Measurements from ENCODE around the gene CTR9.

The CTR9 gene

DNA sequence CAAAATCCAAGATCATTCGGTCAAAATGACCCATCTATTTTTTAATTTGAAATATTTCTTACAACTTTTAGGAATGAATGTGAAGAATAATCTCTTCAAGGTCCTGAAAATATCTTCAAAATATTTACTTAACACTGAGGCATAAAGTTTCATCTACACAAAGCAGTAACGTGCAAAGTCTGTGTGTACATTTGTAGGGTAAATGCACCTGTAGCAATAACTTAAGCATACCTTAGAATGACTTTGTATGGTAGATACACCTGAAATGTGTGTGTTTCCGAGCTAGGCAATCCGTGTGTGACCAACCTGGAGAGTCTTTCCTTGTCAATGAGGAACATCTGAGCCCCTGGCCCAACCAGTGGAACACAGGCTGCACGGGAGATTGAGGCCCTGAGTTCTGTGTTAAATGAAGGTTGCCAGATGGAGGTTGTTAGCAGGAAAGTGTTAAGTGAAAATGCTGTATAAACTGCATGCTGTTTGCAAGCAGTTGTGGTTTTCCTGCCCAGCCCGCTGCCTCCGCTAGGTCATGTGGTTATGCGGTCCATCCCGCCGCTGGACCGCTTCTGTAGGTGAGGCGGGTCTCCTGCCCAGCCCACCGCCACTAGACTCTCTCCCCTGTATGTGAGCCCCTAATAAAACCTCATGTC, 7.6 kb upstream of the CTR9 start:
- peak; percentile 52 for DNase-seq

DNA sequence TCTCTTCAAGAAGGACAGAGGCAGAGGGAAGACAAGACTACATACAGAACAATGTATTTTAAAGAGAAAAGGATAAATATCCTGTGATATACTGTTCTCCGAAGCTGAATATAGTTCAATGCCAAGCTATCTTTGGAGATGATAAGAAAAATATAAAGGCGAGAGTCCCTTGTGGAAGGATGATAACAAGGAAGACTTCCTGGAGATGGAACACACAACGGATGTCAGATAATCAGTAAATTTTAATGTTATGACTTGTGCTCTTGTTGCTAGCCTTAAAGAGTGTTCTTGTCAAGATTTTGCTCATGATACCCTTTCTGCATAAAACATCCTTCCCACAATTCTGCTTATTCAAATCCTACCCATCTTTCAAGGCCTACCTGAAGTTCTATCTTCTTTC, 6.8 kb upstream of the CTR9 start:
- no peak for DNase-seq

DNA sequence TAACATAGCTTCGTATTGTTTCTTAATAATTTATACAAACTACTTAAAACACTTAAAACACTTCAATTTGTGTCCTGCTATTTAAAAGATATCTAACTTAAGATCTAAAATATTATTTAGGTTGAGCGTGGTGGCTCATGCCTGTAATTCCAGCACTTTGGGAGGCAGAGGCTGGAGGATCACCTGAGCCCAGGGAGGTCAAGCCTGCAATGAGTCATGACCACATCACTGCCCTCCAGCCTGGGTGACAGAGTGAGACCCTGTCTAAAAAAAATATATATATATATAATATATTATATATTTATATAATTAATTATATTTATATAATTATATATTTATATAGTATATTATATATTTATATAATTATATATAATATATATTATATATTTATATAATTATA, 4.2 kb upstream of the CTR9 start:
- DNase-seq, result no peak

DNA sequence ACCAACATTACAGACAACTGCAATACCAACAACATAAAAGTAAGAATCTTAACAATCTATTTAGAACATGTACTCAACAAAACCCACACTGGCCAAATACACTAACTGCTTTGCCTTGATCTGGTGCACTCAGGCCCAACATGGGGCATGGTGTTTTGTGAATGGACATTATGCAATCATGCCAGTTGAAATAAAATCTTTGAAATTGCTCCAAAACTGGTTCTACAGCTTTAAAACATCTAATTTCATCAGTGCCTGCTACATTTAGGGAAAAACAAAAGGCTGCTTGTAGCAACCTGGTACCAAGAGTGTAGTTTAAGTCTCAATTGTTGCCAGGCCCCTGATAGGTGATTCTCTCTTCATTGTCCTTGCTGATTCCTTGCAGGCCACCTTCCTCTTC, 3.3 kb upstream of the CTR9 start:
- DNase-seq, result no peak

DNA sequence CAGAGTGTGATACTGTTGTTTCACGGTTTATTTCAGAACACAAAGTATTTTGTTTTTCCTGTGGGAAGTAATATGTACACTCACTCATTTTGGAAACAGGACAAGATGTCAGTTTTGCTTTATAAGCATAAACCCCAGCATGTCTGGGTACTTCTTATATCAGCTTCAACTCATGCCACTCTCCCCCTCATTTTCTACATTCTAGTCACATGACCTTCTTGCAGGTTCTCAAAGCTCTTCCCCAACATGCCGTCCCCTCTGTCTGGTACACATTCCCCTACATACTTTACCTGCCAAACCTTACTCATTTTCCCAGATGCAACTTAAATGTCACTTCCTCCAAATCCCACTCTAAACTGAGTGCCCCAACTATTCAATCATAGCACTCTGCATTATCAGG, 1.6 kb upstream of the CTR9 start:
- DNase-seq, result no peak

DNA sequence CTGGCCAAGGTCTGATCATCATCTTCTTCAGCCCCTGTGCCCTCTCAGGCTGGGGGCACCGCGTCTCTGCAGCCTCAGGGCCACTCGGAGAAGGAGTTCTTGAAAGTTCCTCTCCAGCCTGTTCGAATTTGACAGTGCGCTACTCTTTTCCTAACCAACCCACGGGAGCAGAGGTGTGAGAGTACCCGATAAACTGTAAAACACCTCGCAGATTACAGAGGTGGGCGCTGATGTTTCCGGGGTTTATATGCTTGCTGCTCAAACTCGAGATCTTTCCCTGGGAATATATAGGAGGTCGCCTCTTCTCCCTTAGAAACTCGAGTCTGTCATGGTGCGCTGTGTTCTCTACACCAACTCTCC, 515 bp downstream of the CTR9 start:
- no peak for DNase-seq

DNA sequence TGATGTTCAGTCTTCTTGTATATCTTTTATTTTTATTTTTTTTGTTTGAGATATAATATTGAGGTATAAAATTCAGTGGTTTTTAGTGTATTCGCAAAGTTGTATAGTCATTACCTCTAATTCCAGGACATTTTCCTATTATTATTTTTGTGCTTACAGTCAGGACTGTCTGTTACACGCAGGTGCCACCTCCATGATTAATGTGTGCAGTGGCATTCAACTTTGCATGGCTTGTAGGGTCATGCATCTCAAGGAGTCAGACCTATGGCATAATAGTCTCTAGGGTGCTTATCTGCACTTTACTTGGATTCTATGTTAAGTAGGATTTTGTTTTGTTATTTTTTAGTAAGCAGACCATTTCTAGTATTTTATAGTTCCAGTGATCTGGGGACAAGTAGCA, 1.0 kb downstream of the CTR9 start:
- no peak for DNase-seq

DNA sequence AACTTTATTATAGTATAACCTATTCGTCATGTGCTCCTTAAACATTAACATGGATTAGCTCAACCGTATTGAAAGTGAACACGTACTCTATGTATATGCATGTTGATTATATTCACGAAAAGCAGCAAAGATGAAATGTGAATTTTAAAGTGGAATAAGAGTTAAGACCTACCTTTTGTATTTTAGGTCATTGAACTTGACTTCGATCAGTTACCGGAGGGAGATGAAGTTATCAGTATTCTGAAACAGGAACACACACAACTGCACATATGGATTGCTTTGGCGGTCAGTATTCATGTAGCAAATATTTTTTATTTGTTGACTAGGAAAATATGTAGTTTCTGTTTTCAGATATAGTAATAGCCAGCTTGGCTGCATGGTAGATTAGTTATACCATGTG, 1.4 kb downstream of the CTR9 start:
- DNase-seq, result no peak

DNA sequence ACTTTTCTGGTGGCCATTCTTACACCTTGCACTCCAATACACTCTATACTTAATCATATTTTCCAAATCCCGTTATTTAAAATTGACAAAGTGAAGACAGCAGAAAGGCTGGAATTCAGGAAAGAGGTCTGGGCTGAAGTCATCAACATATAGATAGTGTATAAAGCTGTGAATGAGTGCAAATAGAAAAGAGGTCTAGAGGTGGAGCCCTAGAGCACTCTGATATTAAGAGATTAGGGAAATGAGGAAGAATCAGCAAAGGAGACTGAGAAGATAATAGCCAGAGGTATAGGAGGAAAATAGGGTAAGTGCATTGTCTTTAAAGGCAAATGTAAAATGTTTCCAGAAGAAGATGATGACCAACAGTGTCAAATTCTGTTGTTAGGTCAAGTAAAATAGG, 7.9 kb downstream of the CTR9 start:
- no peak for DNase-seq

DNA sequence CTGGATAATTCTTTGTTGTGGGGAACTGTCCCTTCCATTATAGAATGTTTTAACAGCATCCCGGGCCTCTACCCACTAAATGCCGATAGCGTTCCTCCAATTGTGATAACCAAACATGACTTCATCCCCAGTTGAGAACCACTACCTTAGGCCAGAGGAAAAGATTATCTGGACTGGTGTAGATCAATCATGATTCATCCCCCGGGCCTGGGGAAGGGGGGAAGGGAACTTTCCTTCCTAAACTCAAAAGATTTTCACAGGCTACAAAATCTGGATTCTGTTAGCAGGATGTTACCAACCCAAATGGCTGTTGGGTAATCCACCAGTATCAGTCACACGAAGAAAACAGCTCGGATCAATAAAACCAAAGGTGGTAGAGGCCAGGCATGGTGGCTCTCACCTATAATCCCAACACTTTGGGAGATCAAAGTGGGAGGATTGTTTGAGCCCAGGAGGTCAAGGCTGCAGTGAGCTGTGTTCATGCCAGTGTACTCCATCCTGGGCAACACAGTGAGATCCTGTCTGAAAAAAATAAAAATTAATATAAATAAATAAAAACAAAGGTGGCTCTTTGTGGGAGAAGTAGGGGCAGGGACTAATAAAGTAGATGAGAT, 10.1 kb downstream of the CTR9 start:
- DNase-seq, result no peak

DNA sequence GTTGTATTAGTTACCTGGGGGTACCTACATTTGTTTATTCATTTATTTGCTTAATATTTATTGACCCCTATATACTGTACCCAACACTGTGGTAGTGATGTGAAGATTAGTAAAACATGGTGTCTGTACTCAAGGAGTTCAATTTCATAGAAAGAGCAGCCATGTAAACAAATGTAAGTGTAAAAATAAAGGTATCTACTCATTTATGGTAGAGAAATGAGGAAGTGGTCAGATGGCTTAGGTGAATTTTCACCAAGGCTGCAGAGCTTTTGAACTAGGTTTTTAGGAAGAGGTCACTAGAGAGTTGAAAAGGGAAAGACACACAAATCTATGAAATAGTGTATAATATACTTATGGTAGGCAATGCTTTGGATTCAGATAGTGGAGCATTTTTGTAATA, 11.1 kb downstream of the CTR9 start:
- no peak for DNase-seq

DNA sequence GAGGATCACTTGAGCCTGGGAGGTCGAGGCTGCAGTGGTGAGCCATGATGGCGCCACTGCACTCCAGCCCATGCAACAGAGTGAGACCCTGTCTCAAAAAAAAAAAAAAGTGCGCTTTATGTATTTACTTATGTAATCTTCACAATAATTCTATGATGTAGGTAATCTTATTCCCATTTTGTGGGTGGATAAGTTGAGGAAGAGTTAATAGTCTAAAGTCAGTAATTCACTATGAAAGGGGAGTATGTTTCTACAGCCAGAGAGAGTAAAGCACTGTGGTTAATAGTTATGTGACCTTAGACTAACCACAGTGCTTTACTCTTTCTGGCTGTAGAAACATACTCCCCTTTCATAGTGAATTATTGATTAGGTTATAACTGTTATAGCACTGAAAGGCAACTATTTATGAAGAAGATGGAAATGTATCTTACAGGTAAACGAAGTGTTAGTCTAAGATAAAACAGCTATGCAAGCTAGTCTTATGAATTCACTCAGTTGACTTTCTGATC, 11.9 kb downstream of the CTR9 start:
- DNase-seq, result no peak

DNA sequence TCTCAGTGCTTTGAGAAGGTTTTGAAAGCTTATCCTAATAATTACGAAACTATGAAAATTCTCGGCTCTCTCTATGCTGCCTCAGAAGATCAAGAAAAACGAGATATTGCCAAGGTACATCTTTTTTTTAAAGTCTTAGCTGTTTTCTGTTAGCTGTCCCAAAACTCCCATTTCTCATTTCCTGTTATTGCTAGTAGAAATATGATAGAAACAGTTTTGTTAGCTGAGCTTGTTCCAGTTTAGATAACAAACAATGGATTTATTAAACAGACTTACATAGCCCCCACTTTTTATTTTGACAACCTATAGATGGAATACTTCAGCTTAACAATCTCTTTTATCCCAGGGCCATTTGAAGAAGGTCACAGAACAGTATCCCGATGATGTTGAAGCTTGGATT, 12.7 kb downstream of the CTR9 start:
- DNase-seq, result no peak

DNA sequence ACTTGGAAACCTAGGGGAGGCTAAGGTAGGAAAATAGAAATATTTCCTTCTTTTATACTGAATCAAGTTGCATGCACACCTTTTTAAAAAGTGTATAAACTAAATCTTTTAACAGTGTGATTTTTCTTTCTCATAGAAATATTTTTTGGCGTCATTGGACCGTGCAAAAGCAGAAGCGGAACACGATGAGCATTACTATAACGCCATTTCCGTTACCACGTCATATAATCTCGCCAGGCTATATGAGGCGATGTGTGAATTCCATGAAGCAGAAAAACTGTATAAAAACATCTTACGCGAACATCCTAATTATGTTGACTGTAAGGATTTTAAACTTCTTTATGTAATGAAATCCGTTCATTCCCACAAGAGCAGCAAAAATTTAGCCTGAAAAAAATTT, 13.4 kb downstream of the CTR9 start:
- DNase-seq, result no peak

DNA sequence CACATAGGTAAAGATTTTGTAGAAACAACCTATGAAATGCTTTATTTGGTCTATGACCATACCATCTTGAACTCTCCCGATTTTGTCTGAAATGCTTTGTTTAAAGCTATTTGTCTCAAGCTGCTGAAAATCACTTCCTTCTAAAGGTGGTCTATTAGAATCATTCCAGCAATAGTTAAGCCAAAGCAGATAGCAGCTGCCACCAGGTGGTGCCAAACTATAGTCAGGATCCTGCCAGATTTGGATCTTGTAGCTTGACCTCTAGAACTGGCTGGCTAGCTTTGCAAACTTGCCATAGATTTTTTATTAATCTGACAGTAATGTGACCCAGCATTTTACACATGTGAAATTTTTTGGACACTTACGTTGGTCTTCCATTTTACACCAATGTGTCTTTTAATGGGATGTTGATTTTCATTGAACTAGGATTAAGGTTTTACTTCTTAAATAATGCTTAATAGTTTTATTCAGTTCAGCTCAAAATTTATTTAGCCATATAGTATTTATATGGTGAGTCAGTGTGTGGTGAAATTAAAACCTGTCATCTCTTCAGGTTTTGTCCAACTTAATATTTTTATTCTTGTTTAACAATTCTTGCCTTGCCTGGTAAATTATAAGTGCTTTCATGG, 19.7 kb downstream of the CTR9 start:
- peak; percentile 41 for DNase-seq

DNA sequence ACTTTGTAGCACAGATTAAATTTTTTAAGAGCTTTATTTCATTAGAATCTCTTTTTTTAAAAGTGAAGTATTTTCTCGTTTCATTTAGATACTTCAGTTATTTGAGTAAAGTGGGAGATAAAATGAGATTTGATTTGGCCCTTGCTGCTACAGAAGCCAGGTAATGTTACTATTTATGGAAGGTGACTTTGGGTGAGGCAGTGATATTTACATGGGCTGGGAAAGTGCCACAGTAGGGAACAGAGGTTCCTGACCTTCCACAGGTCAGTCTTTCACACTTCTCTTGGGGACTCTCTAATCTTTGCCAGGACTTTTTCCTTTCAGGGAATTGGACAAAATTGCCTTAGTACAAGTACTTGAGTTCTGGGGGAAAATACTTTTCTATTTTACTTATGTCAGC, 20.4 kb downstream of the CTR9 start:
- no peak for DNase-seq

DNA sequence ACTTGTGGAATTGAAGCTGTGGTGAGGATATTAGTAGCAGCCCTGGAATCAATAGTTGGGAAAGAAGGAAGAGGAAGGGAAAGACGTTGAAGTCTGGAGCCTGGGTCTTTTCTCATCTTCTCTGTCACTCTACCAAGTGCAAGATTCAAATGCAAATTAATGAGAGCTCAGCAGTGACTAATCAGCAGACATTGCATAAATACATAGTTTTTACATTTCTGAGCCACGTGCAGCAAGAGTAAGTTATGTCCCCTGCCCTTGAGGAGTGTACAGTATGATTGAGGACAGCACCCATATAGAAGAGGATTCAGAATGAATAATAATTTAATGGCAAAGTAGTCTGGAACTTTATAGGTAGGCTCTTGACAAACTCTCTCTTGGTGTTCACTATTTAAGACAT, 23.8 kb downstream of the CTR9 start:
- DNase-seq, result no peak

DNA sequence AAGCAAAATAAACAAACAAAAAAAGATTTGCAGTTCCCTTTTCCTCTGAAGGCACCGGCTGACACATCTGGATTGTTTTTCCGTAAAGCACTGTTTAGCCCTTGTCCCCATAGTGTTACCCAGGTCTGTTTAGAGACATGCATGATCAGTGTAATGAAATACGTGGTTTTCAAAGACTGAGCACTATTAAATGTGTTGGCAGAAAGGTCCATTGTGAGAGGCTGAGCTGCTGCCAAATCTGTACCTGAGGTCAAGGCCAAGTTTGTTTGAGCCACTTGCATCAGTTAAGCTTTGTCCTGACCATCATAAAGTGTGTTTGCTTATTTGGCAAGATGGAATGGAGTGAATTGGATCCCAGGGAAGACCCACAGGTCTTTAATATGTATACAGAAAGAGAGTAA, 26.3 kb downstream of the CTR9 start:
- no peak for DNase-seq

DNA sequence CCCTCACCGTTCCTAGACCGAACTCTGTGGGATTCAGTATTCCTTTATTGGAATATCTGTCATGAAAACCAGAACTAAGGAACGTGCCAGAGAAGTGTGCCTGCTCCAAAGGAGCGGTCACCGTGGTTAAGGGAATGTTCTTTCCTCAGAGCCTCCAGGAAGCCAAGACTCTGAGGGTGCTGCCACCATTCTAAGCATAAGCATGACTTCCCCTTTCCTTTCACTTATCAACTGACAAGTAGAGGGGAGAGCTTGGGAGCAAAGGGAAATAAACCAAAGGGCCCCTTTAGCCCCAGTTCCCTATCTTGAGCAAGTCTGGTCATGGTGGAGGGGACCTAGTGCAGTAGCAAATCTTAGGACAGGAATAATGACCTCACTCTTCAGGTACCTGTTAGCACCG, 26.8 kb downstream of the CTR9 start:
- DNase-seq, result no peak

DNA sequence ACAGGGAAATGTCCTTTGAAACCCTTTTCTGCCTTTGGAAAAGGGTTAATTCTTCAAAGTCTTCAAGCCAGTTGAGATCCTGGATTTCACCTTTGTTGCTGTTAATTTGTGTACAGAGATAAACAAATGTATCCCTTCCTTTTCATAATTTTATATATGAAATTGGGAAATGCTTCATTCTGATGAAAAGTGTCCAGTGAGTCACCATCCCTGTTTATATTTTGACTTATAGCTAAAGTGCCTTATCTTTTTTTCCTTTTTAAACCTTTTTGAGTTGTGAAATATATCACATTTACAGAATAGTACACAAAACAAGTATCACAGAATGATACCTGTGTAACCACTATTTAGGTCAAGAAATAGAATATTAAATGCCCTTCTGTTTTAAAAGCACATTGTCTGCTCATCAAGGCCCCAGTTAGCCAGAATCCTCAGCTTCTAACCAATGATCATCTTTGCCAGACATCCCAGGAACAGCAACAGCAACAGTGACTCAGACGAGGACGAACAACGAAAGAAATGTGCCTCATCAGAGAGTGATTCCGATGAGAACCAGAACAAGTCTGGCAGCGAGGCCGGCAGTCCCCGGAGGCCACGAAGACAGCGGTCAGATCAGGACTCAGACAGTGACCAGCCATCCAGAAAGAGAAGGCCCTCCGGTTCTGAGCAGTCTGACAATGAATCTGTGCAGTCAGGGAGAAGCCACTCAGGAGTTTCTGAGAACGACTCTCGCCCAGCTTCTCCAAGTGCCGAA, 27.3 kb downstream of the CTR9 start:
- DNase-seq, result no peak

DNA sequence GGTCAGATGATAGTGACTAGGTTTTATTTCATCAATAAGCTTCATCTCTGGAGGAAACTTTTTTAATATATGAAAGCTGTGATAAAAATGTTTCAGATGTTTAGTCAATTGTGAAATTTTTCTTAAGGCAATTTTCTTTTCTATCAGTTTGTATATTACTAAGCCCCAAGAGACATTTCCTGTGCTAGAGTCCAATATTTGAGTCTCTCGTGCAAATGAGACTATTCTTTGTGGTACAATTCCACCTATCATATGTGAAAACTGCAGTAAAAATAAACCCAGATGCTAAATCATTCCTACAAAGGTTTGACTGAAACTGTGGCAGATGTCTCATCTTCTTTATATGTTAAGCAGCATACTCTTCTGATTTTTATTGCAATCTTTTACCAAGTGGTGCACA, 28.0 kb downstream of the CTR9 start:
- no peak for DNase-seq

DNA sequence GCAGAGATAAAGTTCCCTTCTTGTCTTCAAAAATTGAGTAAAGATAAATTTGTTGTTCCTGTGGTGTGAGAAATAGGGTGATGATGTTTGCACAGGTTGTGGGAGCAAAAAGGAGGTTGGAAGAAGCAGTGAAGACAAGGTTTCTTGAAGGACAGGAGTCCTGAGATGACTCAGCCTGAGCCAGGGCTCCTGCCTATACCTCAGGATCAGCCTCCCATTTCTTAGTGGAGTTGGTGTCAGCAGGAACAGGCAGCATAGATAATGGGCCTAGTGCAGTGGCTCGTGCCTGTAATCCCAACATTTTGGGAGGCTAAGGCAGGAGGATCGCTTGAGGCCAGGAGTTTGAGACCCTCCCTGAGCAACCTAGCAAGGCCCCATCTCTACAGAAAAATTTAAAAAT, 29.0 kb downstream of the CTR9 start:
- no peak for DNase-seq

DNA sequence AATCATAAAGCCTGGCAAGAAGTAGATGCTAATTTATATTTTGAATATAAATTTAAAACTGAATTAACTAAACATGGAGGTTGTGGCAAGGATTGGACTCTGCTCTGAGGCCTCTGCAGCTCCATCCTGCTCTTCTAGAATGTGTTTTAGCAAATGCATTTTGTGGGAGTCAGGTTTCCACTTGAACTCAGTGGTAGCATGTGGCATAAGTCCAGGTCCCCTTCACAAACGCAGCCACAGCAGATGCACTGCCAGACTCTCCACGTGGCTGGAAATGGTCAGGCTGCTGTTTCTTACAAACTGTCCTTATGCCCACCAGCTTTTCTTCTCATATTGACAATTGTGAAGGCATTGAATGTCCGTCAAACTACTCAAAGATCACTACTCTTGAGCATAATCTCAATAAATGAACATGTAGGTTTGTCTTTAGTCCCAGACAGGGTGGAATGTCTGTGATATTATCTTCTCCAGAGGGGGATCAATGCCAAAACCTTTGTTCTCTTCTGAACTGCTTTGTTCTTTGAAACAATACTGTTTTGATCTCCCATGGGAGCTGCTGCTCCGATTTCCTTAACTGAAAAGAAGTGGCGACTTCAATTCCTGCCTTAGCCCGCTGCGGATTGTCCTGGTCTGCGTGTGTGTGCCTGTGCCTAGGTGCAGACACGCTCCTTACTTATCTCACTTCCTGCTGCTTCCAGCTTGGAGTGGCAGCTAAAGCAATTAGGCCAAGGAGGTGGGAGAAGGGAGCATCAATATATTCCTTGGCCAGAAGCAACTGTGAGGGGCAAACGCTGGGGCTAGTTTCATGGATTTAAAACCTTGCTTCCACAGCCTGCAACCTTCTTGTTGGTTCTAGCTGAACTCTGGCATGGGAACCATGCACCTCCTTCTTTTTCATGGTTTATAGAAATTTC, 33.4 kb downstream of the CTR9 start:
- DNase-seq, result no peak
